Keratinocyte (primary cell): ENCODE measurements around the gene BFSP2. TPM values are rescaled to one million over a fixed set of nuclear protein-coding genes. Genes with fewer than 3 reads are reported as not detected.

Experiments used
- DNase-seq: peaks from one replicate; pipeline ENCODE4 v3.0.0-alpha.2; 2011; ENCODE audit warnings: low read depth, missing footprints, low spot score
- FAIRE-seq: peaks from 2 replicates; lab custom pipeline; 2011; peaks lifted over from hg19 to GRCh38; lab: Jason Lieb, UNC
- H2AFZ ChIP-seq: 2 replicates; pipeline ENCODE4 v1.6.0; 2012; ENCODE audit warnings: low read length, control low read depth, inconsistent platforms; ENCODE audit not compliant: control insufficient read depth
- H3K27ac ChIP-seq: 2 replicates; pipeline ENCODE4 v1.5.1; 2011; ENCODE audit warnings: low read length; ENCODE audit not compliant: control insufficient read depth, insufficient read depth
- H3K27me3 ChIP-seq: 3 replicates; pipeline ENCODE4 v1.6.0; 2011; ENCODE audit warnings: low read length; ENCODE audit not compliant: control insufficient read depth, insufficient read depth; ENCODE audit errors: extremely low read depth
- H3K36me3 ChIP-seq, 2 experiments: 2 replicates in 1 of 2; 3 replicates in 1 of 2; pipeline ENCODE4 v1.5.1; 2011; ENCODE audit warnings: low read length in 2 of 2, mild to moderate bottlenecking in 1 of 2; ENCODE audit not compliant: control insufficient read depth in 2 of 2, insufficient read depth in 2 of 2; ENCODE audit errors: extremely low read depth in 1 of 2
- H3K4me1 ChIP-seq: 3 replicates; pipeline ENCODE4 v1.5.1; 2011; ENCODE audit warnings: low read length; ENCODE audit not compliant: control insufficient read depth, insufficient read depth; ENCODE audit errors: extremely low read depth
- H3K4me2 ChIP-seq: 3 replicates; pipeline ENCODE4 v1.6.0; 2011; ENCODE audit warnings: low read depth, low read length; ENCODE audit not compliant: control insufficient read depth, insufficient read depth; ENCODE audit errors: extremely low read depth
- H3K4me3 ChIP-seq, 3 experiments: fragments of 200-600 bp in 1 of 3; sonication (generic) in 1 of 3; 2 replicates in 2 of 3; 3 replicates in 1 of 3; pipeline ENCODE4 v1.5.1; 2011 to 2016; ENCODE audit warnings: low read length in 3 of 3, mild to moderate bottlenecking in 3 of 3, control low read depth in 2 of 3, inconsistent platforms in 1 of 3, low read depth in 1 of 3, mixed read lengths in 1 of 3, mixed run types in 1 of 3, moderate library complexity in 1 of 3; ENCODE audit not compliant: control insufficient read depth in 2 of 3, insufficient read depth in 2 of 3; ENCODE audit errors: extremely low read depth in 1 of 3
- H3K79me2 ChIP-seq: 2 replicates; pipeline ENCODE4 v1.6.0; 2012; ENCODE audit warnings: low read length; ENCODE audit not compliant: control insufficient read depth, insufficient read depth
- H3K9ac ChIP-seq: 3 replicates; pipeline ENCODE4 v1.6.0; 2011; ENCODE audit warnings: low read length; ENCODE audit not compliant: control insufficient read depth, insufficient read depth; ENCODE audit errors: extremely low read depth
- H3K9me1 ChIP-seq: 3 replicates; pipeline ENCODE4 v1.6.0; 2011; ENCODE audit warnings: low read length; ENCODE audit not compliant: control insufficient read depth, insufficient read depth; ENCODE audit errors: extremely low read depth
- H3K9me3 ChIP-seq: 2 replicates; pipeline ENCODE4 v1.5.1; 2012; ENCODE audit warnings: low read depth, low read length; ENCODE audit not compliant: control insufficient read depth
- H4K20me1 ChIP-seq: 3 replicates; pipeline ENCODE4 v1.6.0; 2011; ENCODE audit warnings: low read length; ENCODE audit not compliant: control insufficient read depth, insufficient read depth; ENCODE audit errors: extremely low read depth
- CTCF ChIP-seq, 3 experiments: IDR thresholded peaks in 1 of 3; conservative IDR thresholded peaks in 1 of 3; optimal IDR thresholded peaks in 1 of 3; 2 replicates in 2 of 3; 3 replicates in 1 of 3; pipeline versions ENCODE3 to v1.5.1; 2011; ENCODE audit warnings: low read length in 3 of 3, mild to moderate bottlenecking in 3 of 3, moderate library complexity in 2 of 3, control low read depth in 1 of 3, inconsistent platforms in 1 of 3; ENCODE audit not compliant: insufficient read depth in 2 of 3; ENCODE audit errors: extremely low read depth in 1 of 3
- EZH2 ChIP-seq: IDR thresholded peaks from one replicate; pipeline ENCODE4 v1.6.1; 2012; ENCODE audit warnings: inconsistent platforms, mild to moderate bottlenecking, low read length, moderate library complexity
- dilution Hi-C: fragments of 300-500 bp; cut with MboI; formaldehyde crosslinking; loops from one replicate; pipeline ENCODE4 v1.7.0; 2020; ENCODE audit warnings: low sequenced_read_pairs; ENCODE audit not compliant: extremely low pct_ligation_motif_present
- polyA plus RNA-seq, 5 experiments: library from polyadenylated mRNA; depleted of rRNA in 3 of 5; stranded (reverse) in 3 of 5; stranded (forward) in 1 of 5; unstranded in 1 of 5; fragments of >200 nt; gene quantifications; 1 replicate in 1 of 5; 2 replicates in 3 of 5; 3 replicates in 1 of 5; pipeline versions ENCODE4 v1.2.1 to v1.2.3, GENCODE V29; 2011 to 2012; ENCODE audit warnings: missing spikeins in 2 of 5, low read depth in 1 of 5, low replicate concordance in 1 of 5

BFSP2 gene
- polyA plus RNA-seq, 1 donor (not counting 4 experiments of a cell fraction or from before 2014, with no cell fraction given) = not detected

DNA sequence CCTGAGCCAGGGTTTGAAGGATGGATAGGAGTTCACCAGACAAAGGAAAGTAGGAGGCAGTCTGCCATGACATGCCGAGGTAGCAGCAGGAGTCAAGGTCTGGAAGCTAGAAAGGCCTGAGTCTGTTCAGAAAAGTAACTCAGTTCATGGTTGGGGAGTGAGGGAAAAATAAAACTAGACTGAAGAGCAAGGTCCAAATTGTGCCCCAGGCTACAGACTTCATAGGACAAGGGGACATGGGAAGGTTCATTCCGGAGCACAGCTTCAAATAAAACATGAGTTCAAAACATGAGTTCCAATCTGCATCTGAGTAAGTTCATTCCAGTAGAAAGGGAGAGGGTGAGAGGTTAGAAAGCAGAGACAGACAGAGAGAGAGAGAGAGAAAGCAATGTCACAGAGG lies 39.7 kb downstream of the BFSP2 start:
- TF ChIP-seq CTCF (optimal IDR thresholded peaks at IDR 0.05 in 1 of 3, IDR thresholded peaks at IDR 0.05 in 1 of 3, conservative IDR thresholded peaks at IDR 0.05 in 1 of 3; ENCODE audit: extremely low read depth in 1 of 3, insufficient read depth in 2 of 3, low read length in 3 of 3) (no peak), EZH2 (no peak)
- Histone ChIP-seq H2AFZ (no peak overlapping the region), H3K9me3 (no peaks in the 10 kb centered on the region), H3K79me2 (no peaks in the 10 kb centered on the region), H3K4me2 (no peak overlapping the region), H3K4me3 (no peak overlapping the region), H3K4me1 (peaks cover 10% of the 10 kb centered on the region), H3K36me3 (no peaks in the 10 kb centered on the region), H3K27ac (no peak overlapping the region), H3K9ac (no peak overlapping the region), H3K9me1 (no peaks in the 10 kb centered on the region), H4K20me1 (no peaks in the 10 kb centered on the region), H3K27me3 (no peaks in the 10 kb centered on the region)
- DNase-seq = no peak
- dilution Hi-C loops = no loop called here
- no peak for FAIRE-seq

- no peak overlapping the region for H2AFZ ChIP-seq
- no peak overlapping the region for H3K9ac ChIP-seq
- H3K36me3 ChIP-seq = no peaks in the 10 kb centered on the region
- peaks cover 11% of the 10 kb centered on the region for H3K4me1 ChIP-seq
- H3K9me1 ChIP-seq = no peaks in the 10 kb centered on the region
- H3K79me2 ChIP-seq = no peaks in the 10 kb centered on the region
- no peak overlapping the region for H3K27ac ChIP-seq
- no peak overlapping the region for H3K4me2 ChIP-seq
- H3K4me3 ChIP-seq = no peak overlapping the region
- no peaks in the 10 kb centered on the region for H3K9me3 ChIP-seq
- FAIRE-seq (no peak), DNase-seq (no peak)
- TF ChIP-seq EZH2 (no peak), CTCF (optimal IDR thresholded peaks at IDR 0.05 in 1 of 3, IDR thresholded peaks at IDR 0.05 in 1 of 3, conservative IDR thresholded peaks at IDR 0.05 in 1 of 3; ENCODE audit: extremely low read depth in 1 of 3, insufficient read depth in 2 of 3, low read length in 3 of 3) (no peak)
- dilution Hi-C loops = no loop called here
- no peaks in the 10 kb centered on the region for H4K20me1 ChIP-seq
- no peaks in the 10 kb centered on the region for H3K27me3 ChIP-seq
These were observed 40.8 kb downstream of the BFSP2 start for GRCh38 chr3:133440652-133441051.
